Activated CD8-positive, alpha-beta T cell treated with anti-CD3 and anti-CD28 coated beads for 36 hours (primary cell): ENCODE results near the gene SAFB. TPM values are rescaled to one million over a fixed set of nuclear protein-coding genes. Genes with fewer than 3 reads are reported as not detected.
A peak's percentile ranks its signal among the peaks of the same experiment; 100 is the strongest.

Experiments used
- ATAC-seq: fragments of 200-7000 bp; cut with Tn5 transposase; one replicate; pipeline ENCODE4 v1.10.0; 2021; ENCODE audit warnings: mild to moderate bottlenecking, moderate library complexity
- CTCF ChIA-PET: fragments of 350-600 bp; sonication (Branson Sonifier 250); formaldehyde crosslinking; loops from one replicate; lab custom pipeline; 2021; ENCODE audit warnings: antibody characterized with exemption; lab: Charles Lee
- POLR2A ChIA-PET: fragments of 350-600 bp; sonication (Branson Sonifier 250); formaldehyde crosslinking; loops from one replicate; lab custom pipeline; 2021; ENCODE audit warnings: antibody characterized with exemption; lab: Charles Lee
- DNase-seq: peaks from one replicate; pipeline ENCODE4 v3.0.0-alpha.2; 2020
- H3K27ac Mint-ChIP-seq: one replicate; pipeline ENCODE4 v1.8.0; 2021; ENCODE audit warnings: mild to moderate bottlenecking, mixed read lengths
- H3K27me3 Mint-ChIP-seq: one replicate; pipeline ENCODE4 v1.8.0; 2021; ENCODE audit warnings: mixed read lengths
- H3K36me3 Mint-ChIP-seq: one replicate; pipeline ENCODE4 v1.8.0; 2021; ENCODE audit warnings: low read depth, mixed read lengths
- H3K4me1 Mint-ChIP-seq: one replicate; pipeline ENCODE4 v1.8.0; 2021; ENCODE audit warnings: low read depth, mixed read lengths
- H3K4me3 Mint-ChIP-seq: one replicate; pipeline ENCODE4 v1.8.0; 2021; ENCODE audit warnings: mild to moderate bottlenecking, moderate library complexity, mixed read lengths
- H3K9me3 Mint-ChIP-seq: one replicate; pipeline ENCODE4 v1.8.0; 2021; ENCODE audit warnings: mixed read lengths
- intact Hi-C: fragments of 100-400 bp; cut with micrococcal nuclease; formaldehyde crosslinking; loops from one replicate; pipeline ENCODE4 v1.10.0; 2022
- total RNA-seq, 2 experiments: library from RNA; stranded (reverse); gene quantifications; one replicate each; pipeline ENCODE4 v1.2.3, GENCODE V29; 2021
- TF ChIP-seq, protein P1 (sequence below): fragments of 200-600 bp; IDR thresholded peaks from one replicate; pipeline ENCODE4 v1.8.0; 2022; ENCODE audit warnings: antibody characterized with exemption, mild to moderate bottlenecking

The SAFB gene
- total RNA-seq, 2 experiments from 2014 or later = 124 to 132 TPM

- POLR2A ChIA-PET = interaction anchor here (1.2 kb wide), 1 partner anchor 11 kb away, joined by 3 read pairs; no protein-coding TSS in a partner anchor
- Mint-ChIP-seq H3K4me3 (no peak overlapping the region), H3K9me3 (no peaks in the 10 kb centered on the region), H3K4me1 (peaks cover 25% of the 10 kb centered on the region), H3K36me3 (peaks cover 53% of the 10 kb centered on the region), H3K27me3 (no peaks in the 10 kb centered on the region), H3K27ac (peak overlapping the region; percentile 70)
- DNase-seq = no peak
- ATAC-seq = no peak
- TF ChIP-seq, protein P1, sequence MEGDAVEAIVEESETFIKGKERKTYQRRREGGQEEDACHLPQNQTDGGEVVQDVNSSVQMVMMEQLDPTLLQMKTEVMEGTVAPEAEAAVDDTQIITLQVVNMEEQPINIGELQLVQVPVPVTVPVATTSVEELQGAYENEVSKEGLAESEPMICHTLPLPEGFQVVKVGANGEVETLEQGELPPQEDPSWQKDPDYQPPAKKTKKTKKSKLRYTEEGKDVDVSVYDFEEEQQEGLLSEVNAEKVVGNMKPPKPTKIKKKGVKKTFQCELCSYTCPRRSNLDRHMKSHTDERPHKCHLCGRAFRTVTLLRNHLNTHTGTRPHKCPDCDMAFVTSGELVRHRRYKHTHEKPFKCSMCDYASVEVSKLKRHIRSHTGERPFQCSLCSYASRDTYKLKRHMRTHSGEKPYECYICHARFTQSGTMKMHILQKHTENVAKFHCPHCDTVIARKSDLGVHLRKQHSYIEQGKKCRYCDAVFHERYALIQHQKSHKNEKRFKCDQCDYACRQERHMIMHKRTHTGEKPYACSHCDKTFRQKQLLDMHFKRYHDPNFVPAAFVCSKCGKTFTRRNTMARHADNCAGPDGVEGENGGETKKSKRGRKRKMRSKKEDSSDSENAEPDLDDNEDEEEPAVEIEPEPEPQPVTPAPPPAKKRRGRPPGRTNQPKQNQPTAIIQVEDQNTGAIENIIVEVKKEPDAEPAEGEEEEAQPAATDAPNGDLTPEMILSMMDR = no peak
- intact Hi-C loops = no loop called here
- CTCF ChIA-PET = no interaction called here
These were observed 21.2 kb downstream of the SAFB start for GRCh38 chr19:5644037-5644436.

DNA sequence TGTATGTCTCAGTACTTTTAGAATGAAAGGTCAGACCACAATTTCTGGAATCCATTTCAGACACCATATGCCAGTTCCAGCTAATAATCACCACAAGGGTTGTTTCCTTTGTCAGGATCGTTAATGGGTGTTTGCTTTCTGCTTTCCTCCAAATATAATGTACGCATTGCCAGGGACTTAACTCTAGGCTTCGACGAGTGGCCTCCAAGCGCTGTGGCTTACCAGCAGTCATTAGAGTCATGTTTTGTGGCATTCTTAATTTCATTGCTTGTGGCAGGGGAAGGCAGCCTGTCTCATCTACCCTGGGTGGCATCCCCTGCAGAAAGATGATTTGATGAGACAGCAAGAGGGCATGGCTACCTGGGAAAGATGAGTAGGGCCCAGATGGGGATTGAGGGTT lies 22.5 kb downstream of the SAFB start:
- TF ChIP-seq, protein P1 = no peak
- ChIA-PET POLR2A (interaction anchor here (0.8 to 1.6 kb wide), 2 partner anchors 10 to 19 kb away, joined by 3 read pairs; no protein-coding TSS in a partner anchor), CTCF (interaction anchor here (0.7 to 1.0 kb wide), 2 partner anchors 12 to 44 kb away, joined by 3 read pairs; no protein-coding TSS in a partner anchor)
- Mint-ChIP-seq H3K27me3 (no peaks in the 10 kb centered on the region), H3K27ac (peak overlapping the region; percentile 23), H3K4me1 (peaks cover 23% of the 10 kb centered on the region), H3K36me3 (peaks cover 58% of the 10 kb centered on the region), H3K4me3 (no peak overlapping the region), H3K9me3 (no peaks in the 10 kb centered on the region)
- intact Hi-C loops = no loop called here
- DNase-seq = no peak
- ATAC-seq = no peak

DNA sequence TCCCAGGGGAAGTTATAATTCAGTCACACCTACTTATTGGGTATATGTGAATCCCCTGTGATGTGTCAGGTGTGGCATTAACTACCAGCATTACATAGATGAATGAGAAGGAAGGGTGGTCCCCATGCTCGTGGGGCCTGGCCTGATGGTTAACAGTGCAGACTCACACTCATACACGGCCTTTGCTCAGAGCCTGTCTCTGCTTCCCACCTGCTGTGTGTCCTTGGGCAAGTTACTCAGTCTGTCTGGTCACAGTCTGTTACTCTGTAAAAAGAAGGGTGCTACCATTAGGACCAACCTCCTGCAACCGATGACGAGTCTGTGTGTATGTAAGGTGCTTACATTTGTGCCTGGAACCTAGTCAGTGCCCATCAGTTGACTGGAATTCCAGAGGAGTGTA lies 23.8 kb downstream of the SAFB start:
- Mint-ChIP-seq H3K27ac (peak overlapping the region; percentile 12), H3K27me3 (no peaks in the 10 kb centered on the region), H3K4me3 (no peak overlapping the region), H3K36me3 (peaks cover 63% of the 10 kb centered on the region), H3K4me1 (peaks cover 18% of the 10 kb centered on the region), H3K9me3 (no peaks in the 10 kb centered on the region)
- ChIA-PET POLR2A (interaction anchor here (1.2 to 1.6 kb wide), 2 partner anchors 9 to 45 kb away, joined by 3 read pairs; no protein-coding TSS in a partner anchor), CTCF (no interaction called here)
- intact Hi-C loops = no loop called here
- TF ChIP-seq, protein P1 = no peak
- DNase-seq (no peak), ATAC-seq (no peak)

DNA sequence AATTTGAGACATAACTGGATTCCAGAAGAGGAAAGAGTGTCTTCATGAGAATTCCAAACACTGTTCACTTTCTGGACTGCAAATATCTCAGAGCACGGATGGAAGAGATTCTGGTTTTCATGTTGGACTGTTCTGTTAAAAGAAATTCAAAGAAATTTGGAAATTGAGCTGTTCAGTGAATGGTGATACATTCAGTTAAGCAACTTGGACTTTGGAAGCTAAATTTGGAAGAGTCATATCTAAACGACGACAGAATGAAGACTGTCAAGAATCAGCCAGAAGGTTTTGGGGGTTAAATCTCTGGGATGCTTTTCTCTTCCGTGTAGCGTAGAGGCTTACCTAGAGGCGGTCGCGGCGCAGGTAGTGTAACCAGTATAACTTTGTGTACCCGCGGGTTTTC lies 25.6 kb downstream of the SAFB start:
- DNase-seq (no peak), ATAC-seq (no peak)
- Mint-ChIP-seq H3K9me3 (no peaks in the 10 kb centered on the region), H3K4me1 (peaks cover 12% of the 10 kb centered on the region), H3K27ac (no peak overlapping the region), H3K36me3 (peaks cover 62% of the 10 kb centered on the region), H3K27me3 (no peaks in the 10 kb centered on the region), H3K4me3 (no peak overlapping the region)
- ChIA-PET CTCF (no interaction called here), POLR2A (interaction anchor here (0.7 kb wide), 1 partner anchor 17 kb away, joined by 3 read pairs; no protein-coding TSS in a partner anchor)
- intact Hi-C loops = no loop called here
- TF ChIP-seq, protein P1 = no peak

- intact Hi-C loops = no loop called here
- Mint-ChIP-seq H3K9me3 (no peaks in the 10 kb centered on the region), H3K4me1 (no peaks in the 10 kb centered on the region), H3K27ac (no peak overlapping the region), H3K27me3 (no peaks in the 10 kb centered on the region), H3K4me3 (no peak overlapping the region), H3K36me3 (peaks cover 70% of the 10 kb centered on the region)
- ChIA-PET CTCF (interaction anchor here (0.7 kb wide), 1 partner anchor 14 kb away, joined by 3 read pairs; no protein-coding TSS in a partner anchor), POLR2A (no interaction called here)
- DNase-seq (no peak), ATAC-seq (no peak)
- TF ChIP-seq, protein P1 = no peak
These were observed 28.5 kb downstream of the SAFB start for GRCh38 chr19:5651361-5651760.
